ENCODE data around the gene ZC3H10. TPM values are rescaled to one million over a fixed set of nuclear protein-coding genes. Genes with fewer than 3 reads are reported as not detected.

ZC3H10 gene
- total RNA-seq, 1 experiment from 2014 or later, result 4.4 TPM

DNA sequence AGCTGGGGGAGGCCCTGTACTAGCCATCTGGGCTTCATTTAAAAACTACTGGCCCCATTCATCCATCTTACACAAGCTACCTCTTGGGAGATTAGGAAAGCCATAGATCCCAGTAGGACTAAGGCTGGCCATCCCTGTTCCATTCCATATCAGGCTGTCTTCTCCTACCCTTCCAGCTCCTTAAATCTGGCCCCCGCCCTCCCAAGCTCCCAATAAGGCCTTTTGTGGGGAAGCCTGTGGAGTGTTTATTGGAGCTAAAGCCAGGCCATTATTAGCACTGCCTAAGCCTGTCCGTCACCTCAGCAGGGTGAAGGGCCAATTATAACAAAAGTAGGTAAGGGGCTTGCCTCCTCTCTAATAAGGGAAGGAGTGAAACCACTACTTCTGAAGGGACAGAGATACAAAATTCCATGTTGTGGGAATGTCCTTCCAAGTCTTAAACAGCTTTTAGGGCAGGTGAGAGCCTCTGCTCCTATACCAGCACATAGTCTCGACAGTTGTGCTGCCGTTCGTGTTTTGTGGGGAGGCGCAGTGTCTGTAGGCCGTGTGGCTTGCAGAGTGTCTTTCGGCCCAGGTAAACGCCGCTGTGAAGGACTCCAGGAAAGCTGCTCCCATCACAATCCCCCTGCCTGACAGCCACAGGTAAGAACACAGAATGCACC is 43.8 kb downstream of the ZC3H10 start:
- peaks cover 22% of the 10 kb centered on the region for H3K4me1 ChIP-seq (replicated peaks; ENCODE audit: insufficient read depth)
- TF ChIP-seq EZH2 (IDR thresholded peaks at IDR 0.05; ENCODE audit: low read depth), result no peak
- TF ChIP-seq, protein P1, sequence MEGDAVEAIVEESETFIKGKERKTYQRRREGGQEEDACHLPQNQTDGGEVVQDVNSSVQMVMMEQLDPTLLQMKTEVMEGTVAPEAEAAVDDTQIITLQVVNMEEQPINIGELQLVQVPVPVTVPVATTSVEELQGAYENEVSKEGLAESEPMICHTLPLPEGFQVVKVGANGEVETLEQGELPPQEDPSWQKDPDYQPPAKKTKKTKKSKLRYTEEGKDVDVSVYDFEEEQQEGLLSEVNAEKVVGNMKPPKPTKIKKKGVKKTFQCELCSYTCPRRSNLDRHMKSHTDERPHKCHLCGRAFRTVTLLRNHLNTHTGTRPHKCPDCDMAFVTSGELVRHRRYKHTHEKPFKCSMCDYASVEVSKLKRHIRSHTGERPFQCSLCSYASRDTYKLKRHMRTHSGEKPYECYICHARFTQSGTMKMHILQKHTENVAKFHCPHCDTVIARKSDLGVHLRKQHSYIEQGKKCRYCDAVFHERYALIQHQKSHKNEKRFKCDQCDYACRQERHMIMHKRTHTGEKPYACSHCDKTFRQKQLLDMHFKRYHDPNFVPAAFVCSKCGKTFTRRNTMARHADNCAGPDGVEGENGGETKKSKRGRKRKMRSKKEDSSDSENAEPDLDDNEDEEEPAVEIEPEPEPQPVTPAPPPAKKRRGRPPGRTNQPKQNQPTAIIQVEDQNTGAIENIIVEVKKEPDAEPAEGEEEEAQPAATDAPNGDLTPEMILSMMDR (conservative IDR thresholded peaks at IDR 0.05), result no peak
- CTCF ChIA-PET, result interaction anchor here (0.5 to 1.0 kb wide), 4 partner anchors 27 to 98 kb away, joined by 3 to 5 read pairs (median 3); partner anchors contain the start of gene SMARCC2
- H3F3A ChIP-seq (ENCODE audit: insufficient read depth, low read depth), result peaks cover 68% of the 10 kb centered on the region
- BruUV-seq (replicated peaks), result no TSS peak
- H3K4me3 ChIP-seq, result no peak overlapping the region
- H3K9me3 ChIP-seq (ENCODE audit: insufficient read depth, low read depth), result no peaks in the 10 kb centered on the region
- H2AFZ ChIP-seq, result no peak overlapping the region
- H3K36me3 ChIP-seq (ENCODE audit: low read depth), result peaks cover 42% of the 10 kb centered on the region
- DNase-seq, result no peak
- H3K4me2 ChIP-seq, result no peak overlapping the region
- intact Hi-C loops (cut with micrococcal nuclease; ENCODE audit: unreplicated experiment), result loop anchor here (10.0 kb wide), 1 partner anchor 117 kb away; the partner anchor contains the start of gene RPS26
- H3K9me2 ChIP-seq (ENCODE audit: insufficient read depth), result no peaks in the 10 kb centered on the region
- POLR2A ChIA-PET (ENCODE audit: unreplicated experiment), result interaction anchor here (0.6 kb wide), 1 partner anchor 509 kb away, joined by 3 read pairs; no protein-coding TSS in a partner anchor
- H3K79me2 ChIP-seq (ENCODE audit: low read depth), result peaks cover 35% of the 10 kb centered on the region
- no peaks in the 10 kb centered on the region for H3K27me3 ChIP-seq (ENCODE audit: insufficient read depth, low read depth)
- H4K20me1 ChIP-seq (ENCODE audit: insufficient read depth), result peaks cover 26% of the 10 kb centered on the region
- no peak overlapping the region for H3K27ac ChIP-seq

DNA sequence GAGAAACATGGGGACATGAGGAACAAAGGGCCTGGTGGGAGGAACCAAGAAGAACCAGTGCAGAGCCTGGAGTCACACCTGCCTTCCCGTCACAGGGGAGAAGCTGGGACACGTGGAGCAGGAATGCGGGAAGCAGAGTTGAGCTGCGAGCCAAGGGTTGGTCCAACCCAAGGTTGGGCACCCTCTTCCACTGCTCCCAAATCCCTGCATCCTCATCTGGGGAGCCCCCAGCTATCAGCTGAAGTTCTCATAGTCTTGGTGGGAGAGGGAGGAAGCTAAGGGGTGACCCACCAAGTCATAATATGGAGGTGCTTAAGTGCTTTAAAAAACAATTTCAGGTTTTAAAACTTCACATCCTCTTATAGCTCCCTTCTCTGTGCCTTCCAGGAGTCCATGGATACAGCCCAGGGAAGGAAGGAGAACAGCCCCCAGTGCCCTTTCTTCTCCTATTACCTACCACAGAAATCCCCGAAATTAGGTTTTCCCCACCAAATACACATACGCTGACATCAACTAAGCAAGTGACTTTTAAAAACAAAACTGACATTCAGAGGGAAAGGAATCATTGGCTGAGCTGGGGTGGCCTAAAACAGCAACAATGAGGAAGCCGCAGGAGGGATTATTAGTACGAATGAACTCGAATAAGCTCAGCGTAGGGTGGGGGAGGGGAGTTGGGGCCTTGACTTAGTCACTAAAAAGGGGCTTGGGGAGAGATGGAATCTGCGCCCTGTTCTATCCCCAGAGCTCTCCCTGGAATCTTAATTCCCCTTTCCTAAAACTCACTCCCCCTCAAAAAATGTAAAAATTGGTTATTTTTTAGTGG is 44.6 kb downstream of the ZC3H10 start:
- TF ChIP-seq, protein P1 (conservative IDR thresholded peaks at IDR 0.05), result no peak
- no peak for TF ChIP-seq EZH2 (IDR thresholded peaks at IDR 0.05; ENCODE audit: low read depth)
- Histone ChIP-seq H3F3A (ENCODE audit: insufficient read depth, low read depth) (peaks cover 62% of the 10 kb centered on the region), H3K9me2 (ENCODE audit: insufficient read depth) (no peaks in the 10 kb centered on the region), H2AFZ (no peak overlapping the region), H3K36me3 (ENCODE audit: low read depth) (peaks cover 42% of the 10 kb centered on the region), H3K4me3 (no peak overlapping the region), H3K4me2 (no peak overlapping the region), H4K20me1 (ENCODE audit: insufficient read depth) (peaks cover 26% of the 10 kb centered on the region), H3K27ac (no peak overlapping the region), H3K9me3 (ENCODE audit: insufficient read depth, low read depth) (no peaks in the 10 kb centered on the region), H3K4me1 (replicated peaks; ENCODE audit: insufficient read depth) (peaks cover 16% of the 10 kb centered on the region), H3K27me3 (ENCODE audit: insufficient read depth, low read depth) (no peaks in the 10 kb centered on the region), H3K79me2 (ENCODE audit: low read depth) (peaks cover 35% of the 10 kb centered on the region)
- intact Hi-C loops (cut with micrococcal nuclease; ENCODE audit: unreplicated experiment), result loop anchor here (10.0 kb wide), 1 partner anchor 118 kb away; the partner anchor contains the start of gene RPS26
- POLR2A ChIA-PET (ENCODE audit: unreplicated experiment), result interaction anchor here (0.6 to 0.9 kb wide), 2 partner anchors 8 to 59 kb away, joined by 4 to 8 read pairs; partner anchors contain the start of gene RNF41
- BruUV-seq (replicated peaks), result no TSS peak
- CTCF ChIA-PET, result interaction anchor here (0.6 kb wide), 2 partner anchors 60 to 523 kb away, joined by 3 to 6 read pairs; no protein-coding TSS in a partner anchor
- DNase-seq, result no peak

DNA sequence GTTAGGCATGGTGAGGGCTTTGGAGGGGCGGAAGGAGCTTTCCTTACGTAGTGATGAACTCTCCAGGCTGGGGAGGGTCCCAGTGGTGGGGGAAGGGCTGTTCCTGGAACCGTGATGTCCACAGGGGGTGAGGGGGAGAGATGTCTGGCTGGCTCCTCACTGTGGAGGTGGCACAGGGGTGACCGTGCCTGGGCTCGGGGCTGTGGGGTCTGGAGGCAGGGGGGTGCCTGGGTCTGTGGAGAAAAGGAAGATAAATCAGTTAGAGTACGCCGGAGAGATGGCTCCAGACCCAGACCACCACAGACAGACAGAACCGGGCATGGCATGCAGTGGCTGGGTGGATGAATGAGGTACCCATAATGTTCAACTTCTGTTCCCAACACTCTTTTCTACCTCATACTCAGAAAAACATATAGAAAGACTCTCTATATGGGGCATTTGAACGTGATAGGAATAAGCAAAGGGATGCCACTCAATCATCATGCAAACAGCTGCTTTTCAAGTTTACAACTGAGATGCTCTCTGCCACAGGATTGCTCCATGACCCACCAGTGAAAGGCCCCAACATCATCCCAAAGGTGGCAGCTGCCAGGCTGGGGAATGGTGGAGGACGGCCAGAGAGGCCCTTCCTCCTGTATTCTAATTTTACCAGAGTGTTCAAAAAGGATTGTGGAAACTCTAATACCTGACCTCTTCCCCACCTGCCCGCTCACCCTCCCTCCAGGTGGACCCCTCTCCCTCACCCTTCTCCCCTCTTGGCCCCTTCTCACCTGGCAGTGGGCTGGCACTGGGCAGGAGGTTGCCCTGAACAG is 45.7 kb downstream of the ZC3H10 start:
- no peak for DNase-seq
- Histone ChIP-seq H3K4me2 (no peak overlapping the region), H3K9me3 (ENCODE audit: insufficient read depth, low read depth) (no peaks in the 10 kb centered on the region), H3K27me3 (ENCODE audit: insufficient read depth, low read depth) (no peaks in the 10 kb centered on the region), H3K79me2 (ENCODE audit: low read depth) (peaks cover 30% of the 10 kb centered on the region), H3F3A (ENCODE audit: insufficient read depth, low read depth) (peaks cover 64% of the 10 kb centered on the region), H3K36me3 (ENCODE audit: low read depth) (peaks cover 42% of the 10 kb centered on the region), H4K20me1 (ENCODE audit: insufficient read depth) (peaks cover 26% of the 10 kb centered on the region), H3K27ac (no peak overlapping the region), H3K4me3 (no peak overlapping the region), H3K9me2 (ENCODE audit: insufficient read depth) (no peaks in the 10 kb centered on the region), H2AFZ (no peak overlapping the region), H3K4me1 (replicated peaks; ENCODE audit: insufficient read depth) (peaks cover 16% of the 10 kb centered on the region)
- TSS peak; percentile 1 for BruUV-seq (replicated peaks)
- intact Hi-C loops (cut with micrococcal nuclease; ENCODE audit: unreplicated experiment), result loop anchor here (10.0 kb wide), 1 partner anchor 119 kb away; the partner anchor contains the start of gene RPS26
- TF ChIP-seq, protein P1 (conservative IDR thresholded peaks at IDR 0.05), result no peak
- TF ChIP-seq EZH2 (IDR thresholded peaks at IDR 0.05; ENCODE audit: low read depth), result no peak
- ChIA-PET POLR2A (ENCODE audit: unreplicated experiment) (no interaction called here), CTCF (no interaction called here)
